WERI-Rb-1 (cell line): ENCODE measurements around the gene NIN.

Experiments
- DNase-seq: peaks from one replicate; pipeline ENCODE4 v3.0.0-alpha.2; 2020
- H3K27ac ChIP-seq: fragments of 250-450 bp; sonication (Bioruptor Pico); 2 replicates; pipeline ENCODE4 v1.5.1; 2020; ENCODE audit warnings: mild to moderate bottlenecking, moderate library complexity
- H3K27me3 ChIP-seq: fragments of 250-450 bp; sonication (Bioruptor Pico); 2 replicates; pipeline ENCODE4 v1.5.1; 2021; ENCODE audit warnings: mild to moderate bottlenecking, low read depth, moderate library complexity; ENCODE audit not compliant: insufficient read depth, severe bottlenecking
- H3K36me3 ChIP-seq: fragments of 250-450 bp; sonication (Bioruptor Pico); 2 replicates; pipeline ENCODE4 v1.5.1; 2020; ENCODE audit warnings: mild to moderate bottlenecking, moderate library complexity
- H3K4me3 ChIP-seq: 2 replicates; pipeline ENCODE4 v1.5.1; 2011; ENCODE audit warnings: low read depth, mild to moderate bottlenecking, control low read depth, low read length
- H3K9me3 ChIP-seq: fragments of 250-450 bp; sonication (Bioruptor Pico); 2 replicates; pipeline ENCODE4 v1.5.1; 2021; ENCODE audit warnings: mild to moderate bottlenecking, moderate library complexity; ENCODE audit not compliant: severe bottlenecking
- CTCF ChIP-seq: IDR thresholded peaks from 2 replicates; pipeline ENCODE4 v1.5.1; 2011; ENCODE audit warnings: low read depth, mild to moderate bottlenecking, control low read depth, inconsistent platforms, low read length

Gene NIN

GRCh38 chr14:50740856-50741255 lies 90.1 kb downstream of the NIN start:
- no peak for TF ChIP-seq CTCF
- no peaks in the 10 kb centered on the region for H3K27me3 ChIP-seq
- H3K4me3 ChIP-seq, result no peak overlapping the region
- H3K27ac ChIP-seq, result no peak overlapping the region
- peaks cover 72% of the 10 kb centered on the region for H3K36me3 ChIP-seq
- H3K9me3 ChIP-seq, result no peaks in the 10 kb centered on the region
- no peak for DNase-seq

DNA sequence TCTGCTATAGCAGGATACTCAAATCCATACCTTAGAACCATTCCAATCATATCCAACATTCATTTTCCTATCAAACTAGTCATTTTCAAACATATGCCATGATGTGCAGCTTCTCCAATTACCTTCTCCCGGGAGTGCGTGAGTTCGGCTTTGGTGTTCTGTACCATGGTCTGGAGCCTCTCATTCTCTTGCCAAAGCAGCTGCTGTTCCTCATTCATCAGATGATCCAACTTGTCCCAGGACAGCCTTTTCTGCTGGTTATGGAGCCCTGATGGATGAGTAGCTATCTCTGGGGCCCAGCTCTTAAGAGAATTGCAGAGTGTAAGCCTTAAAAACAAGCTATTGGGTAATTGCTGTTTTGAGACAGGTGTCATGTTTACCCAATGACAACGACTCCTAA lies 91.8 kb downstream of the NIN start:
- TF ChIP-seq CTCF, result no peak
- Histone ChIP-seq H3K27ac (no peak overlapping the region), H3K4me3 (no peak overlapping the region), H3K9me3 (no peaks in the 10 kb centered on the region), H3K27me3 (no peaks in the 10 kb centered on the region), H3K36me3 (peaks cover 75% of the 10 kb centered on the region)
- no peak for DNase-seq

DNA sequence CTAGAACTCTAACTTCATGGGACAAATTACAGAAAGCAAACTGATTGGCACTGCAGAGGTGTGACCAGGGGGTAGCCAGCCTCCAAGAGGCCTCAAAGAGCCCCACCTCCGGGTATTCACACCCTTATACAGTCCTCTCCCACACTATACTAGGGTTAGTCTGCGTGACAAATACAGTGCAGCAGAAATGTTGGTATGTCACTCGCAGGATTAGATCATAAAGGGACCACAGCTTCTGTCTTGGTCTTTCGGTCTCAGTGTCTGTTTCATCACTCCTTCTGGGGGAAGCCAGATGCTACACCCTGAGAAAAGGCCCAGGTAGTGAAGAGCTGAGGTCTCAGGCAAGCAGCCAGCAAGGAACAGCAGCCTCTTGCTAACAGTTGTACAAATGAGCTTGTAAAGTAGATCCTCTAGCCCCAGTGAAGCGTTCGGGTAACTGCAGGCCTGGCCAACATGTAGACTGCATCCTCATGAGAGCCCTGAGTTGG lies 94.0 kb downstream of the NIN start:
- DNase-seq, result no peak
- no peak overlapping the region for H3K4me3 ChIP-seq
- no peak overlapping the region for H3K27ac ChIP-seq
- H3K36me3 ChIP-seq, result peaks cover 72% of the 10 kb centered on the region
- H3K27me3 ChIP-seq, result no peaks in the 10 kb centered on the region
- TF ChIP-seq CTCF, result no peak
- H3K9me3 ChIP-seq, result no peaks in the 10 kb centered on the region

GRCh38 chr14:50734950-50735695 lies 95.8 kb downstream of the NIN start:
- no peak overlapping the region for H3K27ac ChIP-seq
- no peak for TF ChIP-seq CTCF
- H3K27me3 ChIP-seq, result no peaks in the 10 kb centered on the region
- no peak for DNase-seq
- no peaks in the 10 kb centered on the region for H3K9me3 ChIP-seq
- no peak overlapping the region for H3K4me3 ChIP-seq
- peaks cover 75% of the 10 kb centered on the region for H3K36me3 ChIP-seq

GRCh38 chr14:50733494-50733893 lies 97.5 kb downstream of the NIN start:
- H3K9me3 ChIP-seq, result no peaks in the 10 kb centered on the region
- no peak overlapping the region for H3K4me3 ChIP-seq
- no peak overlapping the region for H3K27ac ChIP-seq
- no peak for DNase-seq
- no peak for TF ChIP-seq CTCF
- peaks cover 79% of the 10 kb centered on the region for H3K36me3 ChIP-seq
- no peaks in the 10 kb centered on the region for H3K27me3 ChIP-seq

- peaks cover 84% of the 10 kb centered on the region for H3K36me3 ChIP-seq
- no peak for TF ChIP-seq CTCF
Observed at GRCh38 chr14:50728836-50729235, 102.1 kb downstream of the NIN start.

More at GRCh38 chr14:50728836-50729235, 102.1 kb downstream of the NIN start:
- Histone ChIP-seq H3K27me3 (no peaks in the 10 kb centered on the region), H3K4me3 (no peak overlapping the region), H3K9me3 (no peaks in the 10 kb centered on the region), H3K27ac (no peak overlapping the region)
- no peak for DNase-seq
